Activated CD4-positive, alpha-beta T cell treated with anti-CD3 and anti-CD28 coated beads, Interleukin-10, Interleukin-2, amounts not matched to agents 100 ng/mL and 50 ng/mL, durations not matched to agents 16 hours and 8 hours (primary cell): ENCODE measurements around the gene HECTD4.
"Not testable (repeated sequence)": the region's sequence is repeated elsewhere in the genome, so short reads cannot be mapped to it uniquely, and the experiment has no call there.

Experiments used
- DNase-seq: peaks from one replicate; pipeline ENCODE4 v3.0.0-alpha.2; 2020

HECTD4 gene

DNA sequence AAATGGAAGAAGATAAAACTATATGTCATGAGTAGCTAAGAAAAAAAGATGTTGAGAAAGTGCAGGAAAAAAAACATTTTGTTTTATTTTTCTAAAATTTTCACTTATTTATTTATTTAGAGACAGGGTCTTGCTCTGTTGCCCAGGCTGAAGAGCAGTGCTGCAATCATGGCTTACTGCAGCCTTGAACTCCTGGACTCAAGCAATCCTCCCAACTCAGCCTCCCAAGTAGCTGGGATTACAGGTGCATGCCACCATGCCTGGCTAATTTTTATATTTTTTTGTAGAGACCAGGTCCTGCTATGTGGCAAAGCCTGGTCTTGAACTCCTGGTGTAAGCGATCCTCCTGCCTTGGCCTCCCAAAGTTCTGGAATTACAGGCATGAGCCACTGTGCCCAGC is 137.3 kb downstream of the HECTD4 start:
- not testable (repeated sequence) for DNase-seq

DNA sequence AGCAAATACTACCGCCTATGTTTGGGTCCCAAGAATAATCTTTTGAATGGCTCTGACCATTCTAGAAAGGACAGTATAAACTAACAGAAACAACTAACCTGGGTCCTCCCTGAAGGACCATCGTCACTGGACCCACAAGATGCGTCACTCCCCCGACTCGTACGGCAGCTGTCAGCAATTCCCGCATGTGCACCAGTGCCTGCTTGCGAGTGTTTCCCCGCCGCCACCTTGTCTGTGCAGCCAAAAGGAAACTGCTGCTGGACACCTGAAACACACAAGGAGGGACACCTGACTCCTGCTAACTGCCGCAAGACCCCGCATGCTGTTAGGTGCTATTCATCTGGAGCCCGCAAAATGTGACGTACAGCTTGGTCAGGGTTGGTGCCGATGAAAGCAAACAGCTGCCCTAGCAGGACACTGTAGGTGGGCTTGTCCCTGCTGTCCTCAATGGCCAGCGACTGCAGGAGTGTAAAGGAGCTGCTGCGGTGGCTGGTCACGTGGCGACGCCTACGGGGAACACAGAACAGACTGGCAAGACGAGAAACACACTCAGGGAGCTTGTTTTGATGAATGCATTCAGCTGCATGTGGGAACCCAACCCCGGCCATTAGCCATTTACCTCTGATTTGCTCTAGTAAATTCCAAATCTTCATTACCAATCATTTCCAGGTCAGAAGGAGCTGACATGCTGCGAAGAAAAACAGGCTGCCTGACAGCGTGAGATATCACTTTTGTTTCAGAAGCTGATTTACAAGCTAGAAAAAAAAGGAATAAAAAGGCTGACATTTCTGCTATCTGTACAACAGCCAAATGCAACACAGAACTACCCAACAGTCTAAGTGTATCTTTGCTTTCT is 138.7 kb downstream of the HECTD4 start:
- DNase-seq, result no peak

DNA sequence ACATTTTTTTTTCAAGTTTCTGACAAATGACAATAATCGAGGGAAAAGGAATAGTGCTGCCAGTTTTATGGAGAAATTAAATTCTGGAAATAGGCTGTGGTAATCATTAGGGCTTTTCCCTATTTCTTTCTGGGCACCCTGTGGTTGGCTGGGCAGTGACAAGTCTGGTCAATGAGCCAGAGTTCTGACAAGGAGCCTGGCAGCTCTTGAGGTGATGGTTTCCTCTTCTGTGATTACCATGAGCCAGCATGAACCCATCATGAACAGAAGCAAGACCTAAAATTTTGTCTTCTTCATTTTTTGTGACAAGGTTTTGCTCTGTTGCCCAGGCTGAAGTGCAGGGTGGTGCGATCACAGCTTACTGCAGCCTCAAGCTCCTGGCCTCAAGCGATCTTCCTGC is 141.1 kb downstream of the HECTD4 start:
- DNase-seq, result no peak

DNA sequence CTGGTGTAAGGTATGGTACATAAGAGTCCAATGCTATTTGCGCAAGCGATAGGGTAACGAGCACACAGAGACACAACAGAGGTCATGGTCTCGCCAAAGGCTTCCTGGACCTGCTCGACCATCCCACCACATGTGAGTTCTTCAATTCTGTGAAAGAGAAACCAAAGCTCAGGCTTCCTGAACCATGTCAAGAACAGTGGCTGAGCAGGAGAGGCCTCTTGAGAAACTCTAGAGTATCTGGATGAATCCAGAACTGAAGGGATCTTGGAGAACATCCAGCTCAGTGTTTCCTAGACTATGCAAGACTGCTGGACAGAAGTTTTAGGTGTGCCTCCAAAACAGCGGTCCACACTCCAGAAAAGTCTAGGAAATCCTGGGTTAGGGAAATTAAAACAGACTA is 142.3 kb downstream of the HECTD4 start:
- no peak for DNase-seq

DNA sequence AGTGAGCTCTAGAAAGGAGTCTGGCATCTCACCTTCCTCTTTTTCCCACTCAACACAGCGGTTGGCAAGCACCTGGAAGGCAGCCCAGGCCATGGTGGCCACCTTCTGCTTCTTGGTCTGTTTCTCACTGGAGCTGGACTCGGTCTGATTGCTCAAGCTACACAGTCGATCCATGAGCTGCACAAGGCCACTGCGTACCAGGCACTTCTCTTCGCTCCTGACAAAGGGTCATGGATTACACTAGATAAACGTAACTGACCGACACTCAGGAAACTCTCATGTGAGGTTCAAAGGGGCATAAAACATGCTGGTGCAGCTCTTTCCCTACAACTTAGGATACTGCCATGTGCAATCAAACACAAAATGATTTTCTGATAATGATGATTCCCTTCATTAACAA is 143.2 kb downstream of the HECTD4 start:
- DNase-seq, result no peak

DNA sequence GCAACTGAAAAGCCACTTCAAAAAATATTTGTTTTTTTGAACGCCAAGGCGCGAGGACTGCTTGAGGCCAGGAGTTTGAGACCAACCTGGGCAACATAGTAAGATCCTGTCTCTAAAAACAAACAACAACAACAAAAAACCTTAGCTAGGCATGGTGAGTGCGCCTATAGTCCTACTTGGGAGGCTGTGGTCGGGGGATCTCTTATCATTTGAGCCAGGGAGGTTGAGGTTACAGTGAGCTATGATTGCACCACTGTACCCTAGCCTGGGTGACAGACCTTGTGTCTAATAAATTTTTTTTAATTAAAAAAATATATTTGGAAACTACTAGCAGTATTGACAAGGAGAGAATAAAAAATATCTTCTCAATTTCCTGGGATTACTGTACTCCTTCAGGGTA is 143.8 kb downstream of the HECTD4 start:
- DNase-seq, result no peak

DNA sequence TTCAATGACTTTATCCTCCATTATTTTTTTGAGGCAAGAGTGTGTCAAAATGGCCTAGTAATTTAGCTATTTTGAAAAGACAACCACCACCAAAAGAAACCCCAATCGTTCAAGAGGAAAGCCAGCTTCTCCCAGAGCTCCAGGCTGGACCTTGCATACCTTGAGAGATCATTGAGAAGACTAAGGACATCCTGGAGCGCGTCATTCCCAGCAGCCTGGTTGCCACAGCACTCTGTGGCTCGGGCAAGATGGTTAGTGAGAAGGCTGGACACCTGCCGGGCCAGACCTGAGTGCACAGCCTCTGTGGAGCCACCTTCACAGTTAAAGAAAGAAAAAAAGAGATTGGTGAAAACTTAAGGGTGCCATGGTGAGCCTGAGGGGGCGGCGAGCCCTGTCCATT is 145.4 kb downstream of the HECTD4 start:
- no peak for DNase-seq

DNA sequence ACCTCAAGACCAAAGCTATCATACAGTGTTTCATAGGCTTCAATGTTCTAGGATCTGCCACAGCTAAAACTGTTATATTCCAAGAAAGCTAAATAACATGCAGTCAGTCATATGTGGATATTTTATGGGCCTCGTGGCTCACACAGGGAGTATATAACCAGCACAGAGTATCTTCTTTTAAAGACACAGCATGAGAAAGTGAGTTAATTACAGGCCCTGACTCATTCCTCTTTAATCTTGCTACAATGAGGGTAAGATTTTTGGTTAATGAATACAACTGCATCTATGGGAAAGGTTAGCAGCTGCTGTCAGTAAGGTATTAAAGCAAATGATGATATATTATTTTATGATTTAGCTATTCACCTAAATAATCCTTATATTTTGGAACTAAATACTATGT is 145.8 kb downstream of the HECTD4 start:
- no peak for DNase-seq

DNA sequence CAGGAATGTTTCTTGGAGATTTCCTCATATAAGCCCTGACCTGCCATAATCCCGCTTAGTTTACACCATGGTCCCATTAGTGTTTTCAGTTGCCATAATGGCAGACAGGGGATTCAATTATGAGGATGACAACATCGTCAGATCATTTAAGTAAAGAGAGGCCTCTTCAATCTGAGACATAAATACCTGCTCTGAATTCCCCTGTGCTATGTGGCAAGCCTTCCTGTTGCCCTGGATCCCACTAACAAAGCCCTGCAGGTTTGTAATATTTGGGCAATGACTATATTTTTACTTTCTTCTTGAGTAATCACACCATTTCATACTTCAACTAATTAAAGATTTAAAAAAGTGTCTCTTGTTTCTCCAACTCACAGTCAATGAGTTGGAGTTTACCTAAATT is 147.9 kb downstream of the HECTD4 start:
- DNase-seq, result no peak

DNA sequence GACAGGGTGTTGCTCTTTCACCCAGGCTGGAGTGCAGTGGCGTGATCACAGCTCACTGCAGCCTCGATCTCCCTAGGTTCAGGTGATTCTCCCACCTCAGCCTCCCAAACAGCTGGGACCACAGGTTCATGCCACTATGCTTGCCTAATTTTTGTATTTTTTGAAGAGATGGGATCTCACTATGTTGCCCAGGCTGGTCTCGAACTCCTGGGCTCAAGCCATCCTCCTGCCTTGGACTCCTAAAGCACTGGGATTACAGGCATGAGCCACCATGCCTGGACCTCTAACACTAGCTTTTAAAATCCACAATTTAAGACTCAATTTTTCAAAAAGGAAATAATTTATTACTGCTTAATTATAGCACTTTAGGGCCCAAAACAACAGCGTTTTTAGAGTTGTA is 149.0 kb downstream of the HECTD4 start:
- DNase-seq, result no peak

DNA sequence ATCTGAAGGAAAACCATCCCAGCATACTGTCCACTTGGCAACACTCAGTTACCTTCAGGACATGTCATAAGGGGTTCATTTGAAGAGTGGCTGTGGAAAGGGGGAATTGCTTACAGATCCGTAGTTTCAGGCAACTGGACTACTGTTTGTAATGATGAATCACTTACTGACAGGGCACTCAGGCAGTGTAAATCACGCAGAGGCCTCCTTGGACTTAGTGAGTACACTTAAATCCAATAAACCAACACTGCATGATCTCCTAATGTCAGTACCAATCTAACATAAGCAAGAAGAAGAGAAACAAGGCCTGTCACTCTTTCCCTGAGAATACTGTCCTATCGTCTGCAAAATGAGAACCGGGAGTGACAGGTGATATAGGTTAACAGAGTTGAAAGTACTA is 152.1 kb downstream of the HECTD4 start:
- DNase-seq, result no peak

DNA sequence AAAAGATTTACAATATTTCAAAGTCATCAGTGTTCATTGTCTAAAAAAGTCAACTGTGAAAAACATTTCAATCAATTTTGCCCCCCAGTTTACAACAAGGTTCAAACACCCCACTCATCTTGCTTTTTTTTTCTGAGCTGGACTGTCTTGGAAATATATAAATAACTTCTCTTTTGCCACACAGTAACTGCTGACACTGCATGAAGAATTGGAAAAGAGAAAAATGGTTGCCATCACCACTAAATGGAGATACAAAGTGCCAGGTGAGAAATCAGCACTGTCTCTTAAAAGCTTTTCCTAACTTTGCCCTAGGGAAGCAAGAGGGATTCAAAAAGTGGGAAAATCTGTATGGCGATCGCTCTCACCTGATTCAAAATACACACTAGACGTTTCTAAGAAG is 155.5 kb downstream of the HECTD4 start:
- DNase-seq, result no peak

DNA sequence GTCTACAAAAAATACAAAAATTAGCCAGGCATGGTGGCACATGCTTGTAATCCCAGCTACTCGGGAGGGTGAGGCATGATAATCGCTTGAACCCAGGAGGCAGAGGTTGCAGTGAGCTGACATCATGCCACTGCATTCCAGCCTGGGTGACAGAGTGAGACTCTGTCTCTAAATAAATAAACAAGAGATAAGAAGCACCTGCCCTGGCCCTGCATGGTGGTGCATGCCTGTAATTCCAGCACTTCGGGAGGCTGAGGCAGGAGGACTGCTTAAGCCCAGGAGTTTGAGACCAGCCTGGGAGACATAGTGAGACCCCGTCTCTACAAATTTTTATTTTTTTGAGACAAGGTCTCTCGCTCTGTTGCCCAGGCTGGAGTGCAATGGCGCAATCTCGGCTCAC is 161.6 kb downstream of the HECTD4 start:
- DNase-seq, result not testable (repeated sequence)

DNA sequence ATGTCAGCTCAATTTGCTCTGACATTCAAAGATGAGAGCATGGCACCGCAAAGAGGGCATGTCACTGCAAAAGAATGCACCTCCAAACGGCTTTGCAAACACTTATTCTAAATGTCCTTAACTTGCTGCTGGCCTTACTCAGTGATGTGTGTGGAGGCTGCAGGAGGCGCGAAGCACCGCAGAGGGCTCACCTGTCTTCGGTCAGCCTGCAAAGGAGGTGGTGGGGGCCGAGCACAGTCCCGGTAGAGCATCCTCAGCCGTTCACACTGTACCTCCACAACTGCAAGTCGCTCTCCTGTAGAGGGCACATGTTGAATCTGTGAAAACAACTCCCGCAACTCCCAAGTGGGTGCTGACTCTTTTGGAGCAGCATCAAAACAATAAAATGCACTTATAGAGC is 163.0 kb downstream of the HECTD4 start:
- DNase-seq, result no peak

DNA sequence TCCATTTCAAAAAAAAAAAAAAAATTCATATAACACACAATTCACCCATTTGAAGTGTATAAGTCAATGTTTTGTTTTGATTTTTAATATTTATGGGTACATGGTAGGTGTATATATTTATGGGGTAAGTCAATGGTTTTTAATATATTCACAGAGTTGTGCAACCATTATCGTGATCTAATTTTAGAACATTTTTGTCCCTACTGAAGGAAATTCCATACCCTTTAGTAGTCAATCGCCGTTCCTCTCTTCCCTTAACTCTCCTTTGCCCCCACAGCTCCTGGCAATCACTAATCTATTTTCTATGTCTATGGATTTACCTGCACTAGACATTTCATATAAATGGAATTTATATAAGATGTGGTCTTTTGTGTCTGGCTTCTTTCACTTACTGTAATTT is 164.1 kb downstream of the HECTD4 start:
- no peak for DNase-seq

DNA sequence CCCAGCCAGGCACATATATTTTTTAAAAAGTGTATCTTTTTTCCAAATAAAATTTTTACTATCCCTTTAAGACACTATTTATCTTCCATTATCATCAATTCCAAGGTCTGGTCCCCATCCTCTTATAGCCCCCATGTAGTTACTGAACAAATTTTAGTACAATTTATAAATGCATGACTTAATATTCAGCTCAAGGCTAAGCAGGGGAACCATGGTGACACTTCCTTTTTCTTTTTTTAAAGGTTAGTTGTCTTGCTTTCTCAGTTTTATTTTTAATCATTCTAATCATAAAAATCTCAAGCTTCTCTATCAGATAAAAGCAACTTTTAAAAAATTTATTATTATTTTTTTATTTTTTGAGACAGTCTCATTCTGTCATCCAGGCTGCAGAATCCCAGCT is 164.6 kb downstream of the HECTD4 start:
- no peak for DNase-seq

DNA sequence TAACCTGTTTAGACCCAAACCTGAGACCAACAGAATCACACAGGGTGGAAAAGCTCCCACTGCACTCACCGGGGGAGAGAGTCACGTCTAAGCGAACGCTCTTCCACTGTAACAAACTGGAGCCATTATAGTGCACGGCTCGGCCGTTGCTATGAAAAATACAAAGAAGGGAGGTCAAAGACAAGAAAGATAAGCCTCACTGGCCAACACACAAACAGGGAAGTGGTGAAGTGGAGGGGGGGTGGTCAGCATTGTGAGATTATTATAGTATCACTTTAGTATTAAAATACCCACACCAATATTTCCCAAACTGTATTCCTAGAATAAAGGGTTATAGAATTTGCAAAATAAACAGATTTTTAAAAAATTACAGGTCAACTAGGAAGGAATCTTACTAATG is 166.0 kb downstream of the HECTD4 start:
- no peak for DNase-seq

DNA sequence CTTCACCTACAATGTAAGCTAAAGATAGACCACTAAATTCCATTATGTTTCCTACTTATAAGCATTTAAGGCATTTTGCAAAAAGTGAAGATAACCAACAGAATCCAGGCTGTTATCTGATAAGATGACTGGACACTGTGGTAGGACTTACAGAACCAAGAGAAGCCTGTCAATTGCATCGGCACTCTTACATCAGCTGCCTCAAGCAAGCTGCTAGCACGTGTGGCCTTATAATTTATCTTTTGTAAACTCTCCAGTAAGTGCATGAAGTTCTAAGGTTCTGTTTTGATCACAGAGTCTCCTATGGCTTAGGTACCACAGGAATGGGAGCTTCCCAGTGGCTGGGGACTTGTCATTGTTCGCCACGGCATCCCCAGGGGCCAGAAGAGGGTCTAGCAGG is 168.2 kb downstream of the HECTD4 start:
- DNase-seq, result no peak

DNA sequence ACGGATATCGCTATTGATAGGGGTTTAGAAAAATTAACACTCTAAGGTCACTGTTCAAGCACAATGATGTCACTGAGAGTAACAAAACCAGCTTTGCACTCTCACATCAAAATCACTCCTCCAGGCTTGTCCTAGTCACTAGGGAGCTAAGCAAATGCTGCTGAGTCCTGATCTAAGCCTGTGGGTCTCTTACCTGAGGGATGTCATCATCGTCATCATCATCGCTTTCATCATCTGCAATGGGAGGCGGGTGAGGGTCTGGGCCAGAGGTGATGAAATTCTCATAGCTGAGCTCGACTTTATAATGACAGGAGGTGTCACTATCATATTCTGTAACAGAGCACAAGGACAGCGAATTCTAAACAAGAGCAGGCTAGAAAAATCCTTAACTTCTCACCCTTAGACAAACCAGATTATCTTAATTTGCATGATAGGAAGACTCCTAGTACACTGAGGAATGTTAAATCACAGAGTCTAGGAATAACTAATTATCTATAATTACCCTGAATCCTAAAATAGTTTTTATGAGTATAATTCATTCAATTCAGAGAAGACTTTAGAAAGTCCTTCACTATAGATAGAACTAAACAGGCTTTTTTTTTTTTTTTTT is 173.8 kb downstream of the HECTD4 start:
- no peak for DNase-seq

DNA sequence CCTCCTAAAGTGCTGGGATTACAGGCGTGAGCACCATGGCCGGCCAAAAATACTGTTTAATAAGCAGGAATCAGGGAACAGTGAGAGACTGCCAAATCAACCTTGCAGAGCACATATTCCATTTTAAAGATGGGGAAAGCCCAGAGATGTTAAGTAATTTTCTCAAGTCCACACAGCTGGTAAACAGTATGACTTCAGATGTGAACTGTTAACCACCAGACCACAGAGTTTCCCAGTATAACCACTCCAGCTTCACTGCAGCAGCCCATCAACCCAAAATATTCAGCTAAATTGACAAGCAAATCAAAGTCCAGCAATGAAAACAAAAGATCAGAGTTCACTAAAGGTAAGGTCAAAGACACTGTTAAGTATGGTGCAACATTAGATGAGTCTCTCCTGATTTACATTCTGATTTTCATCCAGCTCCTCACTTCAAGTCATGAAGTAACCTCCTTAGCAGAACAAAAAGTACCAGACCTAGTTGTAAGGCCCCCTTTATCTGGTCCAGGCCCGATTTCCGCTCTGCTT is 174.8 kb downstream of the HECTD4 start:
- peak; percentile 23 for DNase-seq

DNA sequence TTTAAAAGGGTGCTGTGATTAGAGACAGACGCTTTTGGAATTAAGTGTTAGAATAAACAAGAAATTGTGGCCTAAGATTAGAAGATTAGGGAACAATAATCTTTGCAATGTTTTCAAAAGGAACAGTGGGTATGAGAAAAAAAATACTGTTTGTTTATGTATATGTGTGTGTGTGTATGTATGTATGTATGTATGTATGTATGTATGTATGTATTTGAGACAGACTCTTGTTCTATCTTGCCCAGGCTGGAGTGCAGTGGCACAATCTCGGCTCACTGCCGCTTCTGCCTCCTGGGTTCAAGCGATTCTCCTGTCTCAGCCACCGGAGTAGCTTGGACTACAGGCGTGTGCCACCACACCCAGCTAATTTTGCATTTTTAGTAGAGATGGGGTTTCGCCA is 175.3 kb downstream of the HECTD4 start:
- DNase-seq, result no peak

DNA sequence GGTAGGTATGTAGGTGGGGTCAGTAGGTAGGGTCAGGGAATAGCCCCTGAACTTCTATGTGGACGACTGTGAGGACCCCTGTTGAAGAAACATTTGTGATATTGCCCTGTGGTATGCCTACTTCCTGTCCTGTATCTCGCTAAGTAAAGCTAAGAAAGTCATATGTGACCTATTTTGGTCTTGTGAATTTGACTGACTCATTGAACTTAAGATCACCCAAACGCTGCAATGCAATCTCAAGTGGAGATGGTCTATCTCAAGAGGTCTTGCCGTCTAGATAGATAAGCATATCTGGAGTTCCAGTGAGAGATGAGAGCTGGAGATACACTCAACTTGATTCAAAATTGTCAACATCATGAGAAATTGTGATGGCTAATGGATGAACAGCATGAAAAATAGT is 183.1 kb downstream of the HECTD4 start:
- no peak for DNase-seq

DNA sequence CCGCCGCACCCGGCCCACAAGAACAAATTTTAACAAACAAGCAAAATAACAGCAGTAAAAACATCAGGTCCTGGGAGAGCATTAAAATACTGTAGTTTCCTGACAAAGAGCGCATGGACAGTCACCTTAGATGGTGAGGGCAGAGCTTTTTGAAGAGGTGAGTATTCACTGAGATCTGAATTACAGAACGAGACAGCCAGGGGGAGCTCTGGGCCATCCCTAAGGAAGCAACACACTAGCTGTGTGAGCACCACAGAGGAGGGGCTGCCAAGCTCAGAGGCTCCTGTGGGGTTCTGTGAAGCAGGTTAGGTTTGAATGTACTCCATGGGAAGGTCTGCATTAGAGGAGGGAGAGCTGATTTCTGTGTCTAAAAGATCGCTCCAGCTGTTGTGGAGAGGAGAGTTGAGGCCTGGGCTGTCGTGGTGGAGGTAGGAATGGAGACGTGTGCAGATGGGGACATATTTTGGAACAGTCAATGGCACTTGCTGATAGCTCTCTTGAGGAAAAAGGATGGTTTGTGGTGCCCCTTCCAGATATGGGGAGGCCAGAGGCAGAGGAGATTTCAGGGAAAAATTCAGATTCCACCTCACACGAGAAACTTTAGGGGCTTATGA is 184.0 kb downstream of the HECTD4 start:
- DNase-seq, result peak; percentile 66

DNA sequence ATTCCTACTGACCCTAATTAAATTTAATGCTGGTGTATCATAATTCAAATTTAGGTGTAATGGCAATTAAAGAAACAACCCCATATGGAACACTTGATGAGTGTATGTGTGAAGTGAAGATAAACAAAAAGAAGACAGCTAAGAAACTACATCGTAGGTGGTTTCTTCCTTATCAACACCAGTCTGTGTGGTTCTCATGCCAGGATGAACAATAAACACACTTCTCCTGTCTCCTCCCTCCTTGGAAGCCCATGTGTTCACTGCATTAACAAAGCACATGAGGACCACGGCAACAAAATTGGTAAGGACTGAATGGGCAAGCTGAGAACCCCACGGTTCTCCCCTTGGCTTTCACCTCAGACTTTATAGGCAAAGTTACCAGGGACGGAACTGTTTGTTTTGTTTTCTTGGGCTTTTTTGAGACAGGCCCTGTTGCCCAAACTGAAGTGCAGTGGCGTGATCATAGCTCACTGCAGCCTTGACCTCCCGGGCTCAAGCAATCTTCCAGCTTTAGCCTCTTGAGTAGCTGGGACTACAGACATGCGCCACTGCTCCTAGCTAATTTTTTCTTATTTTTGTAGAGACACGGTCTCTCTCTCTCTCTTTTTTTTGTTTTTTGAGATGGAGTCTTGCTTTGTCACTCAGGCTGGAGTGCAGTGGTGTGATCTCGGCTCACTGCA is 185.9 kb downstream of the HECTD4 start:
- DNase-seq, result no peak
